CD4-positive, CD25-positive, alpha-beta regulatory T cell (primary cell): Measurements from ENCODE around the gene DENND5B. TPM values are rescaled to one million over a fixed set of nuclear protein-coding genes. Genes with fewer than 3 reads are reported as not detected.
A peak's percentile ranks its signal among the peaks of the same experiment; 100 is the strongest.

Experiments
- ATAC-seq, 2 donors: fragments of 150-1000 bp; cut with Tn5 transposase; one replicate each; pipeline ENCODE4 v1.10.0; 2021; ENCODE audit warnings: low read depth in 2 of 2, moderate number of reproducible peaks in 2 of 2, moderate library complexity in 1 of 2
- DNase-seq, 3 donors: peaks; one replicate each; pipeline versions ENCODE4 v3.0.0 to v3.0.0-alpha.2; 2012 to 2022; ENCODE audit warnings: mixed read lengths in 1 of 3
- H3K27ac ChIP-seq: one replicate; pipeline ENCODE4 v1.7.0; 2013; ENCODE audit warnings: mild to moderate bottlenecking, low read length; ENCODE audit not compliant: insufficient read depth, poor library complexity, severe bottlenecking
- H3K27me3 ChIP-seq: one replicate; pipeline ENCODE4 v1.7.0; 2013; ENCODE audit warnings: low read length; ENCODE audit not compliant: control insufficient read depth, insufficient read depth
- H3K36me3 ChIP-seq: one replicate; pipeline ENCODE4 v1.7.0; 2013; ENCODE audit warnings: mild to moderate bottlenecking, low read length, moderate library complexity; ENCODE audit not compliant: control insufficient read depth, insufficient read depth
- H3K4me1 ChIP-seq: 2 replicates; pipeline ENCODE4 v1.7.0; 2013; ENCODE audit warnings: mild to moderate bottlenecking, low read length; ENCODE audit not compliant: insufficient read depth, control insufficient read depth, poor library complexity, severe bottlenecking
- H3K4me3 ChIP-seq: one replicate; pipeline ENCODE4 v1.7.0; 2013; ENCODE audit warnings: low read depth, mild to moderate bottlenecking, low read length, moderate library complexity
- H3K9me3 ChIP-seq, 2 experiments: 1 replicate in 1 of 2; 2 replicates in 1 of 2; pipeline ENCODE4 v1.7.0; 2013; ENCODE audit warnings: low read length in 2 of 2, mild to moderate bottlenecking in 1 of 2, moderate library complexity in 1 of 2; ENCODE audit not compliant: control insufficient read depth in 2 of 2
- H3K27ac Mint-ChIP-seq, 3 donors: one replicate each; pipeline ENCODE4 v1.8.0; 2020 to 2022; ENCODE audit warnings: mild to moderate bottlenecking in 3 of 3, mixed read lengths in 3 of 3, moderate library complexity in 2 of 3
- H3K27me3 Mint-ChIP-seq: one replicate; pipeline ENCODE4 v1.8.0; 2022; ENCODE audit warnings: mild to moderate bottlenecking, mixed read lengths
- H3K36me3 Mint-ChIP-seq: one replicate; pipeline ENCODE4 v1.8.0; 2020; ENCODE audit warnings: mixed read lengths
- H3K4me1 Mint-ChIP-seq, 4 donors: one replicate each; pipeline ENCODE4 v1.8.0; 2020 to 2022; ENCODE audit warnings: mixed read lengths in 4 of 4, mild to moderate bottlenecking in 1 of 4
- H3K4me3 Mint-ChIP-seq, 4 donors: one replicate each; pipeline ENCODE4 v1.8.0; 2020 to 2022; ENCODE audit warnings: mild to moderate bottlenecking in 4 of 4, mixed read lengths in 4 of 4, moderate library complexity in 3 of 4
- H3K9me3 Mint-ChIP-seq, 7 donors: one replicate each; pipeline ENCODE4 v1.8.0; 2020 to 2022; ENCODE audit warnings: mixed read lengths in 7 of 7, mild to moderate bottlenecking in 3 of 7, moderate library complexity in 2 of 7
- polyA plus RNA-seq, 4 donors: library from polyadenylated mRNA; unstranded; fragments of 300-500 nt; fragmentation: Illumina TruSeq; gene quantifications; one replicate each; pipeline ENCODE4 v1.2.3, GENCODE V29; 2021
- total RNA-seq: library from RNA; stranded (reverse); gene quantifications from one replicate; pipeline ENCODE4 v1.2.3, GENCODE V29; 2022

Gene DENND5B
- total and polyA plus RNA-seq, 5 donors from 2014 or later, result 0.39 to 0.76 TPM; not detected in 3

DNA sequence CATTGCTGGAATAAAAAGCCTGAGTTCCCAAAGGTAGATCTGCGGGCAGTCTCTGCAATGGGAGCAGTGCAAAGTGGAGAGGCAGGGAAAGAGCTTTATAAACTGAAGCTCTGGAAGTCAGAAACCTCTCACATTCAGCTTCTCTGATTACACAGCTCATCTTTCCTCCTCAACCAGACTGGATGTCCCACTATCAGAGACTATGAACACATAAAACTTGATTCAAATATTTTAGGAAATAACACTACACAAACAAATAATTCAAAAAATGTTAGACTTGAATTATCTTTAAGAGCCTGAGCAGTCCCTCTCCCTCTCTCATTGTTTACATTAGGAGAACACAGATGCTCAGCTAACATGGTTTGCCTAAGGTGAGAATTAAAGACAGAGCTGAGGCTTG, 72.9 kb downstream of the DENND5B start:
- Histone ChIP-seq H3K36me3 (no peaks in the 10 kb centered on the region), H3K27me3 (peaks cover 2% of the 10 kb centered on the region), H3K27ac (no peak overlapping the region), H3K9me3 (no peaks in the 10 kb centered on the region), H3K4me1 (no peaks in the 10 kb centered on the region), H3K4me3 (no peak overlapping the region)
- Mint-ChIP-seq H3K4me1 (no peaks in the 10 kb centered on the region), H3K27ac (no peak overlapping the region), H3K9me3 (peaks cover 0 to 1% (median 0%) of the 10 kb centered on the region in 7 donors), H3K27me3 (peaks cover 10% of the 10 kb centered on the region), H3K36me3 (no peaks in the 10 kb centered on the region), H3K4me3 (no peak overlapping the region)
- ATAC-seq (no peak), DNase-seq (no peak)

DNA sequence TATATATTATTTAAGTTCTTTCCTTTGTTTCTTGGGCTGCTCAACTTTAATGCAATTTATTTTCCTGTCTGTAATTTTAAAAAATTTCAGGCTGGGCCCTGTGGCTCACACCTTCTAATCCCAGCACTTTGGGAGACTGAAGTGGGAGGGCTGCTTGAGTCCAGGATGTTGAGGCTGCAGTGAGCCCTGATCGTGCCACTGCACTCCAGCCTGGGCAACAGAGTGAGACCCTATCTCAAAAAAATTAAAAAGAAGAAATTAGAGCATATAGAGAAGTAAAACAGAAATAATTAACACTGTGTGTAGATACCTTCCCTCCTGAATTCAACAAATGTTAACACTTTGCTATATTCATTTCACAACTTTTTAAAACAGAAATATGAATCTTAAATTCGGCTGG, 74.2 kb downstream of the DENND5B start:
- no peaks in the 10 kb centered on the region for H3K36me3 ChIP-seq
- Mint-ChIP-seq H3K4me1 (no peaks in the 10 kb centered on the region), H3K4me3 (no peak overlapping the region), H3K9me3 (peaks cover 0 to 1% (median 0%) of the 10 kb centered on the region in 7 donors), H3K36me3 (no peaks in the 10 kb centered on the region), H3K27me3 (peaks cover 8% of the 10 kb centered on the region), H3K27ac (no peak overlapping the region)
- no peaks in the 10 kb centered on the region for H3K4me1 ChIP-seq
- H3K4me3 ChIP-seq, result no peak overlapping the region
- no peak overlapping the region for H3K27ac ChIP-seq
- ATAC-seq (no peak), DNase-seq (no peak)
- no peaks in the 10 kb centered on the region for H3K9me3 ChIP-seq
- peaks cover 2% of the 10 kb centered on the region for H3K27me3 ChIP-seq

DNA sequence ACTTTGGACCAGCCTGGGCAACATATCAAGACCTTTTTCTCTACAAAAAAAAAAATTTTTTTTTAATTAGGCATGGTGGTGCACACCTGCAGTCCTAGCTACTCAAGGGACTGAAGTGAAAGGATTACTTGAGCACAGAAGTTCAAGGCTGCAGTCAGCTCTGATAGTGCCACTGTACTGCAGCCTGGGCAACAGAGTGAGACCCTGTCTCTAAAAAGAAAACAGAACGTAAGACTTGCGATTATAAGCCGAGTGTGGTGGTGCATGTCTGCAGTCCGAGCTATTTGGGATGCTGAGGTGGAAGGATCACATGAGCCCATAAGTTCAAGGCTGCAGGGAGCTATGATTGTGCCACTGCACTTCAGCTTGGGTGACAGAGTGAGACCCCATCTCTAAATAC, 76.0 kb downstream of the DENND5B start:
- Mint-ChIP-seq H3K27ac (peak overlapping the region in 1 of 3 donors; percentile 48), H3K4me1 (no peaks in the 10 kb centered on the region), H3K27me3 (peaks cover 8% of the 10 kb centered on the region), H3K4me3 (no peak overlapping the region), H3K9me3 (peaks cover 0 to 1% (median 0%) of the 10 kb centered on the region in 7 donors), H3K36me3 (no peaks in the 10 kb centered on the region)
- Histone ChIP-seq H3K9me3 (no peaks in the 10 kb centered on the region), H3K27ac (no peak overlapping the region), H3K4me1 (no peaks in the 10 kb centered on the region), H3K36me3 (no peaks in the 10 kb centered on the region), H3K27me3 (peaks cover 4% of the 10 kb centered on the region), H3K4me3 (no peak overlapping the region)
- ATAC-seq (no peak), DNase-seq (no peak)

DNA sequence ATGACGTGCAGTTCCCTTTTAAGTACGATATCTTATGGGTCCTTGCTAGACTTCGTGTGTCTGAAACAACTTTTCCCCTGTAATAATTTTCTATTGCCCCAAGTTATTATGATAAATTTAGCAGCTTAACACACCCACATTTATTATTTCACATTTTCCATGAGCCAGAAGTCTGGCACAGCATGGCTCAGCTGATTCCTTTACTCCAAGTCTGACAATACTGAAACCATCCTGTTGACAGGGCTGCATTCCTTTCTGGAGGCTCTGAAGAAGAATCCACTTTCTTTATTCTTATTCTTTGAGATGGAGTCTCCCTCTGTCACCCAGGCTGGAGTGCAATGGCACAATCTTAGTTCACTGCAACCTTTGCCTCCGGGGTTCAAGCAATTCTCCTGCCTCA, 80.9 kb downstream of the DENND5B start:
- Mint-ChIP-seq H3K4me3 (no peak overlapping the region), H3K36me3 (no peaks in the 10 kb centered on the region), H3K27ac (no peak overlapping the region), H3K27me3 (peaks cover 8% of the 10 kb centered on the region), H3K4me1 (no peaks in the 10 kb centered on the region), H3K9me3 (peaks cover 0 to 3% (median 0%) of the 10 kb centered on the region in 7 donors)
- no peaks in the 10 kb centered on the region for H3K36me3 ChIP-seq
- no peaks in the 10 kb centered on the region for H3K4me1 ChIP-seq
- no peak overlapping the region for H3K4me3 ChIP-seq
- H3K27me3 ChIP-seq, result peaks cover 4% of the 10 kb centered on the region
- H3K27ac ChIP-seq, result no peak overlapping the region
- ATAC-seq (no peak), DNase-seq (no peak)
- H3K9me3 ChIP-seq, result no peaks in the 10 kb centered on the region

DNA sequence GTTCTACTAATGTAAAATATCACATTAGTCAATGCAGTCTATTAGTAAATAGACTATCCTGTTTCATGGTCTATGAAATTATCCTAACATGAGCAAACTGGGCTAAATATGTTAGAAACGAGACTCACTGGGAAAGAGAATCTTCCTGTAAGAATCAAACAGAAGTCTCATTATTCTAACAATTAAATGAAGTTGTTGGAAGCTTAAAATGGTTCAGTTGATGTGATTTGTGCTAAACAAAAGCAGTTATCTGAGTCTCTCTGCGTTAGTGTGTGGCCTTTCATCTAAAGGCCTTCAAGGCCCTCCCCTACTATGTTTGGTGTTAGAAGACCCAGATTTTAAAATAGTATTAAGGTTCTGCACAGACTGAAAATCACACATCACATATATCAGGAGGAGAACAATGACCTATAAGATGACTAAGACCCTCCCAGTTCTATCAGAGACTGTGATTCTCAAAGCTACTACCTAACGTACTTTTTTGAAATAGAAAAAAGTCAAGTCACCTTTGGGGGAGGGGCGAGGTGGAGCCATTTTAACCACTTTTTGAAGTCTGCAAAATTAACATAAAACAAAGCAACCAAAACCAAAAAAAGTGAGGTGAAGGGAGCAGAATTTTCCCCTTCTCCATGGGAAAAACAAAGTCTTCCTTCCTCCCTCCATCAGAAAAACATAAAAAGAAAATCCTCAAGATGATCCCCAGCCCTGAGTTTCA, 82.3 kb downstream of the DENND5B start:
- no peak overlapping the region for H3K27ac ChIP-seq
- no peaks in the 10 kb centered on the region for H3K36me3 Mint-ChIP-seq
- H3K9me3 Mint-ChIP-seq, result peaks cover 0 to 7% (median 2%) of the 10 kb centered on the region in 7 donors
- H3K36me3 ChIP-seq, result no peaks in the 10 kb centered on the region
- no peak overlapping the region for H3K4me3 ChIP-seq
- no peaks in the 10 kb centered on the region for H3K4me1 Mint-ChIP-seq
- ATAC-seq, result no peak
- DNase-seq, result no peak
- H3K4me3 Mint-ChIP-seq, result no peak overlapping the region
- H3K9me3 ChIP-seq, result no peaks in the 10 kb centered on the region
- peaks cover 4% of the 10 kb centered on the region for H3K27me3 ChIP-seq
- H3K27me3 Mint-ChIP-seq, result peaks cover 7% of the 10 kb centered on the region
- no peak overlapping the region for H3K27ac Mint-ChIP-seq
- no peaks in the 10 kb centered on the region for H3K4me1 ChIP-seq

DNA sequence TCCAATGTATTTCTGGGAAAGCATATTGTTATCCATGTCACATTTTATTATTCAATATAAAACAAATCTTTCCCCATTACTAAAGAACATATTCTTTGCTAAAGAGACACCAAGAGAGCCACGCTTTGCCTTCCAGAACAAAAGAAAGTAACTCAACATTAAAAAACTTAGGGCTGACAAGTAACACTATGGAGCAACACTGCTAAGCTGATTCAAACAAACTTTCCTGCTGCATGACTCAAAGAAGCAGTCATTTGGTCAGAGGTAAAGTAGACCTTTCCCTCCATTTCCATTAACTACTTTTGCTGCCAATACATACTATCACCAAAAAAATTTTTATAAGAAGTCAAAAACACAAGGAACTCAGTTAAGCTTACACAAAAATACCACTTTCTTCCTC, 83.0 kb downstream of the DENND5B start:
- DNase-seq, result no peak
- no peaks in the 10 kb centered on the region for H3K4me1 ChIP-seq
- Mint-ChIP-seq H3K27me3 (peaks cover 1% of the 10 kb centered on the region), H3K9me3 (peaks cover 0 to 7% (median 2%) of the 10 kb centered on the region in 7 donors), H3K27ac (no peak overlapping the region), H3K4me3 (no peak overlapping the region), H3K4me1 (no peaks in the 10 kb centered on the region), H3K36me3 (no peaks in the 10 kb centered on the region)
- H3K27ac ChIP-seq, result no peak overlapping the region
- ATAC-seq, result no peak
- peaks cover 4% of the 10 kb centered on the region for H3K27me3 ChIP-seq
- H3K9me3 ChIP-seq, result no peaks in the 10 kb centered on the region
- no peak overlapping the region for H3K4me3 ChIP-seq
- no peaks in the 10 kb centered on the region for H3K36me3 ChIP-seq

DNA sequence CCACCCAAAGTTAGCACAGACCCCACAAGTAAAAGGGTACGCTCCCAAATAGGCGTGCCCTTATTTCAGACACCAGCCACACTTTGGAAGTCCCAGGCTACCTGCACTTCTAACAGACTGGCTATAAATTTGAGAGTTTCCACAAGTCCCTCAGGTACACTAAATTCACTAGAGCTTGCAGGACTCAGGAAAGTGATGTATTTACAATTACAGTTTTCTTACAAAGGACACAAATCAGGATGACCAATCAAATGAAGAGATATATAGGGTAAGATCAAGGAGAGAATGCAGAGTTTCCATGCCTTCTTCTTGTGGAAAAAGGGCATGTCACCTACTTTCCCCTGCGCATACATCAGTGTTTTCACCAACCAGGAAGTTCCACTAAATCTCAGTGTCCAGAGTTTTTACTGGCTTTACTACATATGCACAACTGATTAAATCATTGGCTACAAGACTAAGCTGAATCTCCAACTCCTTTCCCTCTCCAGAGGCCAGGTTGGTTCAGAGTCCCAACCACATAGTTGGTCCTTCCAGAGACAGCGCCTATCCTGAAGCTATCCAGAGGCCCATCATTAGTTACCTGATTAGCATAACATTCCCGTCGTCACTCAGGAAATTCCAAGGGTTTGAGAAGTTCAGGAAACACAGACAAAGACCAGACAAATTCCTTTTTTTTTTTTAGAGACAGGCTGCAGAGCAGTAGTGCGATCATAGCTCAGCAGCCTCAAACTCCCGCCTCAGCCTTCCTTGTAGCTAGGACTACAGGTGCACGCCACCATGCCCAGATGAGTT, 84.2 kb downstream of the DENND5B start:
- Histone ChIP-seq H3K9me3 (no peaks in the 10 kb centered on the region), H3K36me3 (no peaks in the 10 kb centered on the region), H3K27me3 (peaks cover 4% of the 10 kb centered on the region), H3K27ac (no peak overlapping the region), H3K4me3 (no peak overlapping the region), H3K4me1 (no peaks in the 10 kb centered on the region)
- Mint-ChIP-seq H3K27me3 (no peaks in the 10 kb centered on the region), H3K4me1 (no peaks in the 10 kb centered on the region), H3K36me3 (no peaks in the 10 kb centered on the region), H3K4me3 (no peak overlapping the region), H3K9me3 (peaks cover 0 to 7% (median 2%) of the 10 kb centered on the region in 7 donors), H3K27ac (no peak overlapping the region)
- no peak for DNase-seq
- no peak for ATAC-seq
